HG02678 (cell line): ENCODE data around the gene EPHB2.

Source experiments
- ATAC-seq: cut with Tn5 transposase; IDR thresholded peaks from one replicate; pipeline ENCODE4 v1.9.1; 2021; ENCODE audit warnings: mild to moderate bottlenecking, moderate library complexity; ENCODE audit not compliant: unreplicated experiment

EPHB2 gene

GRCh38 chr1:22852144-22852655 lies 141.6 kb downstream of the EPHB2 start:
- ATAC-seq: no peak

- no peak for ATAC-seq
Observed at GRCh38 chr1:22853651-22854185, 143.1 kb downstream of the EPHB2 start.

GRCh38 chr1:22854688-22855565 lies 144.3 kb downstream of the EPHB2 start:
- ATAC-seq: no peak

- ATAC-seq: no peak
Observed at GRCh38 chr1:22855668-22856606, 145.3 kb downstream of the EPHB2 start.

- ATAC-seq: no peak
Observed at GRCh38 chr1:22857661-22858060, 147.0 kb downstream of the EPHB2 start.

- no peak for ATAC-seq
Observed at GRCh38 chr1:22860414-22860800, 149.8 kb downstream of the EPHB2 start.

GRCh38 chr1:22860883-22861385 lies 150.3 kb downstream of the EPHB2 start:
- ATAC-seq: no peak

- ATAC-seq: no peak
Observed at GRCh38 chr1:22861764-22862440, 151.3 kb downstream of the EPHB2 start.

GRCh38 chr1:22862752-22863151 lies 152.1 kb downstream of the EPHB2 start:
- ATAC-seq: no peak

GRCh38 chr1:22863766-22864165 lies 153.1 kb downstream of the EPHB2 start:
- ATAC-seq: no peak

- no peak for ATAC-seq
Observed at GRCh38 chr1:22864886-22865285, 154.2 kb downstream of the EPHB2 start.

- ATAC-seq: no peak
Observed at GRCh38 chr1:22865736-22866135, 155.1 kb downstream of the EPHB2 start.

GRCh38 chr1:22866868-22867267 lies 156.2 kb downstream of the EPHB2 start:
- no peak for ATAC-seq

- no peak for ATAC-seq
Observed at GRCh38 chr1:22868331-22868730, 157.7 kb downstream of the EPHB2 start.

GRCh38 chr1:22869325-22869724 lies 158.7 kb downstream of the EPHB2 start:
- no peak for ATAC-seq

- ATAC-seq: no peak
Observed at GRCh38 chr1:22870201-22870871, 159.7 kb downstream of the EPHB2 start.

- ATAC-seq: no peak
Observed at GRCh38 chr1:22872981-22873664, 162.5 kb downstream of the EPHB2 start.

- no peak for ATAC-seq
Observed at GRCh38 chr1:22874785-22875184, 164.1 kb downstream of the EPHB2 start.

GRCh38 chr1:22875241-22875640 lies 164.6 kb downstream of the EPHB2 start:
- no peak for ATAC-seq
